Lower leg skin (tissue), 4 donors: ENCODE results near the gene PRR33. TPM values are rescaled to one million over a fixed set of nuclear protein-coding genes. Genes with fewer than 3 reads are reported as not detected.

Experiments
- DNase-seq, 2 donors: peaks; one replicate each; pipeline ENCODE4 v3.0.0-alpha.2; 2019; ENCODE audit warnings: low spot score in 2 of 2
- H3K4me3 ChIP-seq: fragments of 200-600 bp; sonication (generic); 2 replicates; pipeline ENCODE4 v1.5.1; 2017; ENCODE audit warnings: mild to moderate bottlenecking, low read depth; ENCODE audit not compliant: poor library complexity, severe bottlenecking
- POLR2A ChIP-seq, 2 donors: fragments of 450-650 bp; IDR thresholded peaks; one replicate each; pipeline ENCODE4 v1.6.1; 2016 to 2017; ENCODE audit warnings: antibody characterized with exemption in 2 of 2, mild to moderate bottlenecking in 1 of 2, moderate library complexity in 1 of 2
- WGBS, 2 donors: methylation state at CpG; one replicate each; pipeline ENCODE4 v1.1.5; 2018; 5-methylcytosine and 5-hydroxymethylcytosine counted together
- intact Hi-C: fragments of 100-400 bp; cut with DNase I; formaldehyde crosslinking; loops from one replicate; pipeline ENCODE4 v1.15.0; 2023; ENCODE audit warnings: low total_unique reads
- total RNA-seq, 4 donors: library from RNA; depleted of rRNA; stranded (reverse); fragments of >200 nt; gene quantifications; one replicate each; pipeline ENCODE4 v1.1.0, GENCODE V29; 2016
- TF ChIP-seq, protein P1 (sequence below), 3 donors: fragments of 450-650 bp; IDR thresholded peaks; one replicate each; pipeline ENCODE4 v1.5.1; 2016; ENCODE audit warnings: antibody characterized with exemption in 3 of 3, mild to moderate bottlenecking in 3 of 3, moderate library complexity in 2 of 3

Gene PRR33
- total RNA-seq, 4 donors from 2014 or later, result not detected

DNA sequence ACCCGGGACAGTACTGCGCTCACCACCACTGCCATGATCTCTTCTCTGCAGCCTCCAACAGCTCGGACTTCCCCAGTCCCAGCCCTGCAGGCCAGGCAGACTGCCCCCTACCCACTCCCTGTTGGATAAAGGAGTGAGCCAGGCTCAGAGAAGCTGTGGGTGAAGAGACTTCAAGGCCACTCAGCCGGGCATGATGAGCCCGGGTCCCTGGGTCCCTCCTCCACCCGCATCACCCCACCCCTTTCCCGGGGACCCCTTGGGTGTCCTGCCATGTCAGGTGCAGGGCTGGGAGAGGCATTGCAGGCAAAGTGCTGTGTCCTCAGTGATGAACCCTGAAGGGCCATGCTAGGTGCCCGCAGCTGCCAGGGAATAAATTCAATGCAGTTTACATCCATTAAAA is 24.3 kb downstream of the PRR33 start:
- no peak for DNase-seq
- 78 to 88% methylated on average over 6 to 8 of the region's 8 CpGs for WGBS, 2 donors
- intact Hi-C loops, result no loop called here
- no peak for TF ChIP-seq POLR2A (IDR thresholded peaks at IDR 0.05)
- TF ChIP-seq, protein P1, sequence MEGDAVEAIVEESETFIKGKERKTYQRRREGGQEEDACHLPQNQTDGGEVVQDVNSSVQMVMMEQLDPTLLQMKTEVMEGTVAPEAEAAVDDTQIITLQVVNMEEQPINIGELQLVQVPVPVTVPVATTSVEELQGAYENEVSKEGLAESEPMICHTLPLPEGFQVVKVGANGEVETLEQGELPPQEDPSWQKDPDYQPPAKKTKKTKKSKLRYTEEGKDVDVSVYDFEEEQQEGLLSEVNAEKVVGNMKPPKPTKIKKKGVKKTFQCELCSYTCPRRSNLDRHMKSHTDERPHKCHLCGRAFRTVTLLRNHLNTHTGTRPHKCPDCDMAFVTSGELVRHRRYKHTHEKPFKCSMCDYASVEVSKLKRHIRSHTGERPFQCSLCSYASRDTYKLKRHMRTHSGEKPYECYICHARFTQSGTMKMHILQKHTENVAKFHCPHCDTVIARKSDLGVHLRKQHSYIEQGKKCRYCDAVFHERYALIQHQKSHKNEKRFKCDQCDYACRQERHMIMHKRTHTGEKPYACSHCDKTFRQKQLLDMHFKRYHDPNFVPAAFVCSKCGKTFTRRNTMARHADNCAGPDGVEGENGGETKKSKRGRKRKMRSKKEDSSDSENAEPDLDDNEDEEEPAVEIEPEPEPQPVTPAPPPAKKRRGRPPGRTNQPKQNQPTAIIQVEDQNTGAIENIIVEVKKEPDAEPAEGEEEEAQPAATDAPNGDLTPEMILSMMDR (IDR thresholded peaks at IDR 0.05), result no peak
- H3K4me3 ChIP-seq, result no peak overlapping the region

DNA sequence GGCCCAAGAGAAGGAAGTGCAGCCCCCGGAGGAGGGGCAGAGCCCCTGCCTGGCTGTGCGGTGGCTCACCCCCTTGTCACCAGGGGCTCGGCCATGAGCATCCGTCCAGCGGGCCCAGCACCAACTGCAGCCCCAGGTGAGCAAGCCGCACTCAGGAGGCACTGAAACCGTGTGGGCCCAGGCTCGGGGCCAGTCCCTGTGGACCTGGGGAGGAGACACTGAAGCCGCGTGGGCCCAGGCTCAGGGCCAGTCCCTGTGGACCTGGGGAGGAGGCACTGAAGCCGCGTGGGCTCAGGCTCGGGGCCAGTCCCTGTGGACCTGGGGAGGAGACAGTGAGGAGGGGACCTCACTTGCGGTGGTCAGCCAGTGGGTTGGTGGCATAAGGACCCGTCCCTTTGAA is 24.9 kb downstream of the PRR33 start:
- intact Hi-C loops, result no loop called here
- DNase-seq, result no peak
- WGBS, 2 donors, result 74 to 88% methylated on average over 8 to 13 of the region's 15 CpGs
- TF ChIP-seq, protein P1 (IDR thresholded peaks at IDR 0.05), result no peak
- no peak for TF ChIP-seq POLR2A (IDR thresholded peaks at IDR 0.05)
- H3K4me3 ChIP-seq, result no peak overlapping the region

DNA sequence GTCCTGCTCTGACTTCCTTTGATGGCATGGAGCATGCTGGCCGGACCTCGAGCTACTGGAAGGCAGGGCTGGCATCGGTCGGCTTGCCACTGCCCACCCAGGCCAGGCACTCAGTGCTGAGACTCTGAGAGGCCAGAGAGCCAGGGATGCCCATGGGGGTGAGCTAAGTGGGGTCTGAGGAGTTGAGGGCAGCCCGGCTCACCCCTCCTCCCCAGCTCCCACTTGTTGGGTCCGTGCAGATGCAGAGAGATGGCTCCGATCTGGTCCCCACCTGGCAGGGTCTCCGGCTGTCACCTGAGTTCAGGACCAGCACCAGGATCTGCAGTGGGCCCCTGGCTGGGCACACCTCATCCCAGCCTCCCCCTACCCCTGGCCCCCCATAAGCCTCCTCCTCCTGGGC is 25.5 kb downstream of the PRR33 start:
- intact Hi-C loops, result no loop called here
- no peak for DNase-seq
- no peak overlapping the region for H3K4me3 ChIP-seq
- TF ChIP-seq POLR2A (IDR thresholded peaks at IDR 0.05), result no peak
- TF ChIP-seq, protein P1 (IDR thresholded peaks at IDR 0.05), result no peak
- 86 to 94% methylated on average over 6 to 8 of the region's 8 CpGs for WGBS, 2 donors

DNA sequence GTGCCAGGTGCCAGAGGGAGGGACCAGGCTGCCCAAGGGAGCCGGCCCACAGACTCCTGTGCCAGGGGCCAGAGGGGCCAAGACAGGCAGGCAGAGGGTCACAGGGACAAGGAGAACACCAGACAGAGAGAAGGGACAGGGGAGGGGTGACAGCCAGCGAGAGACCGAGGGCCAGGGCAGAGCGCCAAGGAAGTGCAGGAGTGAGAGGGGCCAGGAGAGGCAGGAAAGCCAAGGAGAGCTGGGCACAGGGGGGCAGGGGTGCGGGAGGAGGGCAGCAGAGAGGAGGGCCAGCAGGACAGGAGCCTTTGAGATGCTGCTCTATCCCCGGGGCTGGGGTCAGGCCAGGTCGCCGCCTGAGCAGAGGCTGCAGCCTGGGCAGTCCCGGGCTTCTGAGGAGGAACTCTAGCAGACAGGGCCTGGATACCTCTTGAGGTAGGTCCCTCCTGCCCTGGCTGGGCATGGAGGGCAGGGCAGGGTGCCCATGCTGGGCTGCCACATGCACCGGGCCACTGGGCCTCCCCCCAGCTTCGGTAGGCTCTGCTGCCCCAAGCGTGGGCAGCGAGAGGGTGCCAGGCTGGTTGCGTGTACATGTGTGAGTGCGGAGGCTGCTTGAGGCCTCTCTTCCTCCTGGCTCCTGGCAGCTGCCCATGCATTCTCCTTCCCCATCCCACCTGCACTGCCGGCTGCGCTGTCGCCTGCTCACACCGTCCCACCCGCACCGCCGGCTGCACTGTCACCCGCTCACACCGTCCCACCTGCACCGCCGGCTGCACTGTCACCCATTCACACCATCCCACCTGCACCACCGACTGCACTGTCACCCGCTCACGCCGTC is 26.6 kb downstream of the PRR33 start:
- TF ChIP-seq, protein P1 (IDR thresholded peaks at IDR 0.05), result no peak
- TF ChIP-seq POLR2A (IDR thresholded peaks at IDR 0.05), result no peak
- no peak for DNase-seq
- WGBS, 2 donors, result 73 to 81% methylated on average over 30 of the region's 30 CpGs
- intact Hi-C loops, result no loop called here
- H3K4me3 ChIP-seq, result no peak overlapping the region

DNA sequence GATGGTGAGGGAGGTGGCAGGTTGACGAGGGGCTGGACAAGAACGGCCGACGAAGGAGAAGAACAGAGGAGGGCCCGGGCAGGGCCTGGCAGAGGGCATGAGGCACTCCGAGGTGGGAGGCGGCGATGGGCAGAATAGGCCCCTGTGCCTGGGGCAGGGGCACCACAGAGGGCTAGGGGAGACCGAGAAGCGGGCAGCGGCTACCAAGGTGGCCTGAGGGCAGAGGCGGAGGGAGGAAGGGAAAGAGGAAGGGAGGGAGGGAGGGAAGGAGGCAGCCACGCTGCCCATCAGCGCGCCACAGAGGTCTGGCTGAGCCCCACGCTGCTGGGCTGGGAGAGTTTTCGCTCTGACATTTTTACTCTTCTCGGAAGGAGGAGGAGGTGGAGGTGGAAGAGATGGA is 27.5 kb downstream of the PRR33 start:
- TF ChIP-seq, protein P1 (IDR thresholded peaks at IDR 0.05), result no peak
- TF ChIP-seq POLR2A (IDR thresholded peaks at IDR 0.05), result no peak
- 39 to 44% methylated on average over 18 of the region's 18 CpGs for WGBS, 2 donors
- no peak for DNase-seq
- H3K4me3 ChIP-seq, result no peak overlapping the region
- intact Hi-C loops, result no loop called here
